ENCODE data around the gene ACAP1.
A peak's percentile ranks its signal among the peaks of the same experiment; 100 is the strongest.

The ACAP1 gene

DNA sequence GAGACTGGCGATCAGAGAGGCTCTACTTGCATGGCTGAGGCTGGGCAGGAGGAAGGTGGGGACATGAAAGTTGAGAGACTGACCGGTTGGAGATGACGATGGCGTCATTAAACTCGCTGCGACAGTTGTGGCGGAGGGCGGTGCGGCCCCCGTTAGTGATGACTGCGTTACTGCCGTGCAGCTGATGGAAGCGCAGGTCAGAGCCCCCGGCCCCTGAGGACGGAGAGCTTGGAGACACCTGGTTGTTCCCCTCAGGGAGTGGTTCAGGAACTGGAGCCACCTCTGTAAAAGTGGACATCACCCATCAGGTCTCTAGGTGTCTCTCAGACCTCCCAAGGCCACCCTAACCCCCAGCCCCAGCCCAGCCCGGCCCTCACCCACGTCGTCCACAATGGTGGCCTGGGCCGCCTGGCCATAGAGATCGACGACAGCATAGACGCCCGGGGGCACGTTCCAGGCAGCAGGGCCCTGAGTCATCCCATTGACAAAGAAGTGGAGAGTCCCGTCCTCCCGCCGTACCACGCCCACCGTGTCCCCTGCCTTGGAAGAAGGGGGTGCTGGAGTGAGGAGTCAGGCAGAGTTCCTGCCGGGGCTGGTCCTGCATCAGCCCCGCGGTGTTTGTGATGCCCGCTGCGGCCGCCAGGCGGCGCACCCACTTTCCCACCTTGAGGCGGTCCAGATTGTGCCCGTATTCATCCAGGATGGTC is 12.4 kb upstream of the ACAP1 start:
- peaks cover 17% of the 10 kb centered on the region for H3K36me3 ChIP-seq (replicated peaks; ENCODE audit: low read depth, low read length)
- H4K20me1 ChIP-seq (ENCODE audit: insufficient read depth, low read length), result no peaks in the 10 kb centered on the region
- H3K4me1 ChIP-seq (ENCODE audit: low read length), result peaks cover 8% of the 10 kb centered on the region

GRCh38 chr17:7324438-7324779 is 11.9 kb upstream of the ACAP1 start:
- peaks cover 17% of the 10 kb centered on the region for H3K36me3 ChIP-seq (replicated peaks; ENCODE audit: low read depth, low read length)
- no peaks in the 10 kb centered on the region for H4K20me1 ChIP-seq (ENCODE audit: insufficient read depth, low read length)
- no peaks in the 10 kb centered on the region for H3K9me3 ChIP-seq (ENCODE audit: insufficient read depth, low read length)
- no peak overlapping the region for H3K4me3 ChIP-seq (ENCODE audit: low read length)
- H3K4me1 ChIP-seq (ENCODE audit: low read length), result peaks cover 8% of the 10 kb centered on the region
- TF ChIP-seq, protein P1, sequence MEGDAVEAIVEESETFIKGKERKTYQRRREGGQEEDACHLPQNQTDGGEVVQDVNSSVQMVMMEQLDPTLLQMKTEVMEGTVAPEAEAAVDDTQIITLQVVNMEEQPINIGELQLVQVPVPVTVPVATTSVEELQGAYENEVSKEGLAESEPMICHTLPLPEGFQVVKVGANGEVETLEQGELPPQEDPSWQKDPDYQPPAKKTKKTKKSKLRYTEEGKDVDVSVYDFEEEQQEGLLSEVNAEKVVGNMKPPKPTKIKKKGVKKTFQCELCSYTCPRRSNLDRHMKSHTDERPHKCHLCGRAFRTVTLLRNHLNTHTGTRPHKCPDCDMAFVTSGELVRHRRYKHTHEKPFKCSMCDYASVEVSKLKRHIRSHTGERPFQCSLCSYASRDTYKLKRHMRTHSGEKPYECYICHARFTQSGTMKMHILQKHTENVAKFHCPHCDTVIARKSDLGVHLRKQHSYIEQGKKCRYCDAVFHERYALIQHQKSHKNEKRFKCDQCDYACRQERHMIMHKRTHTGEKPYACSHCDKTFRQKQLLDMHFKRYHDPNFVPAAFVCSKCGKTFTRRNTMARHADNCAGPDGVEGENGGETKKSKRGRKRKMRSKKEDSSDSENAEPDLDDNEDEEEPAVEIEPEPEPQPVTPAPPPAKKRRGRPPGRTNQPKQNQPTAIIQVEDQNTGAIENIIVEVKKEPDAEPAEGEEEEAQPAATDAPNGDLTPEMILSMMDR (IDR thresholded peaks at IDR 0.05; ENCODE audit: low read depth, low read length), result no peak; the same call in 1 of the 2 replicates
- TF ChIP-seq EZH2phosphoT487 (IDR thresholded peaks at IDR 0.05; ENCODE audit: low read depth), result no peak
- H3K9ac ChIP-seq (ENCODE audit: low read length), result no peak overlapping the region
- peaks cover 16% of the 10 kb centered on the region for H3K79me2 ChIP-seq (ENCODE audit: low read length)
- no peak overlapping the region for H2AFZ ChIP-seq (ENCODE audit: low read depth, low read length)
- no peak overlapping the region for H3K4me2 ChIP-seq (ENCODE audit: low read length)
- no peak overlapping the region for H3K27ac ChIP-seq (ENCODE audit: low read length)
- no peaks in the 10 kb centered on the region for H3K27me3 ChIP-seq (ENCODE audit: low read depth, low read length)

More for the DNA sequence above, 12.4 kb upstream of the ACAP1 start:
- Histone ChIP-seq H3K27me3 (ENCODE audit: low read depth, low read length) (no peaks in the 10 kb centered on the region), H3K9ac (ENCODE audit: low read length) (no peak overlapping the region), H3K4me2 (ENCODE audit: low read length) (no peak overlapping the region), H2AFZ (ENCODE audit: low read depth, low read length) (no peak overlapping the region), H3K79me2 (ENCODE audit: low read length) (peaks cover 15% of the 10 kb centered on the region), H3K9me3 (ENCODE audit: insufficient read depth, low read length) (no peaks in the 10 kb centered on the region), H3K4me3 (ENCODE audit: low read length) (no peak overlapping the region), H3K27ac (ENCODE audit: low read length) (no peak overlapping the region)
- TF ChIP-seq, protein P1 (IDR thresholded peaks at IDR 0.05; ENCODE audit: low read depth, low read length), result peak; percentile 69
- no peak for TF ChIP-seq EZH2phosphoT487 (IDR thresholded peaks at IDR 0.05; ENCODE audit: low read depth)

DNA sequence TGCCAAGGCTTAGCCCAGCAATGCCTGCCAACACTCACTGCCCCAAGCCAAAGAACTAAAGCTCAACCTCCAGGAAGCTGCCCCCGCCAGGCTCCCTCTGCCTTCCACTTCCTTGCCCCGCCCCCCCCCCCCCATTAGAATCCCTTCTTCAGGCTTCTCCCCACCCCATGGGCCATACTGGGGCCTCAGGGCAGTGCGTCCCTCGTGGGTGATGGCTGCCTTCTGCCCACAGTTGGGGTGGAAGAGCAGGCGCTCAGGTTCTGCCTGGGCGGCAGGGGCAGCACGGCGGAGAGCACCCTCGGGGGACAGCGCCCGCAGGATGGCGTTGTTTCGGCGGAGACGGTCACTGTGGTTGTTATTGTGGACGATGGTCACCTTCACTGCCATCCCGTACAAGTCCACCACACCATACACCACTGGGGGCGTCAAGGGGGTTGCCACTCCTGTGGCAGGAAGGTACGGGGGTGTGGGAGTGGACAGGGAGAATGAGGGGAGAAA is 11.2 kb upstream of the ACAP1 start:
- H3K9ac ChIP-seq (ENCODE audit: low read length), result no peak overlapping the region
- H3K36me3 ChIP-seq (replicated peaks; ENCODE audit: low read depth, low read length), result peaks cover 17% of the 10 kb centered on the region
- H3K4me1 ChIP-seq (ENCODE audit: low read length), result peaks cover 8% of the 10 kb centered on the region
- H4K20me1 ChIP-seq (ENCODE audit: insufficient read depth, low read length), result no peaks in the 10 kb centered on the region
- TF ChIP-seq EZH2phosphoT487 (IDR thresholded peaks at IDR 0.05; ENCODE audit: low read depth), result no peak
- TF ChIP-seq, protein P1 (IDR thresholded peaks at IDR 0.05; ENCODE audit: low read depth, low read length), result no peak
- H3K4me2 ChIP-seq (ENCODE audit: low read length), result no peak overlapping the region
- H3K79me2 ChIP-seq (ENCODE audit: low read length), result peaks cover 16% of the 10 kb centered on the region
- no peak overlapping the region for H2AFZ ChIP-seq (ENCODE audit: low read depth, low read length)
- H3K27ac ChIP-seq (ENCODE audit: low read length), result no peak overlapping the region
- no peaks in the 10 kb centered on the region for H3K9me3 ChIP-seq (ENCODE audit: insufficient read depth, low read length)
- no peaks in the 10 kb centered on the region for H3K27me3 ChIP-seq (ENCODE audit: low read depth, low read length)
- no peak overlapping the region for H3K4me3 ChIP-seq (ENCODE audit: low read length)

DNA sequence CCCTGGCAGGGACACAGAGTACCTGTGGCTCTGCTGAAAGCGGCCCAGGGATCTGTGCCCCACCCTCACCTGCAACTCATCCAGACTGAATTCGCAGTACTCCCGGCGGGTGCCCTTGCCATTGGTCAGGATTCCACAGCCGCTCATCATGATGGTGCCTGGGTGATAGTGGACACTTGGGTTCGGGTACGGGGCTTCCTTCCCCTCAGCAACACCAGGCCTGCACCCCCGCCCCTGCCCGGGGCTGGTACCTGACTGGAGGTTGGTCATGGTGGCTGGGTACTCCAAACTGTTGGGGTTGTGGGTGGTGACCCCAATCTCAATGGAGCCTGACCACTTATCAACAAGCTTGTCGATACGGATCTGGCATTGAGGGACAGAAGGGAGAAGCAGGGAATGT is 10.1 kb upstream of the ACAP1 start:
- Histone ChIP-seq H3K4me3 (ENCODE audit: low read length) (no peak overlapping the region), H3K9me3 (ENCODE audit: insufficient read depth, low read length) (no peaks in the 10 kb centered on the region), H3K9ac (ENCODE audit: low read length) (no peak overlapping the region), H3K4me1 (ENCODE audit: low read length) (peaks cover 16% of the 10 kb centered on the region), H3K27ac (ENCODE audit: low read length) (no peak overlapping the region), H2AFZ (ENCODE audit: low read depth, low read length) (no peak overlapping the region), H3K4me2 (ENCODE audit: low read length) (no peak overlapping the region), H3K79me2 (ENCODE audit: low read length) (peaks cover 16% of the 10 kb centered on the region), H4K20me1 (ENCODE audit: insufficient read depth, low read length) (no peaks in the 10 kb centered on the region), H3K27me3 (ENCODE audit: low read depth, low read length) (no peaks in the 10 kb centered on the region), H3K36me3 (replicated peaks; ENCODE audit: low read depth, low read length) (peaks cover 17% of the 10 kb centered on the region)
- TF ChIP-seq EZH2phosphoT487 (IDR thresholded peaks at IDR 0.05; ENCODE audit: low read depth), result no peak
- TF ChIP-seq, protein P1 (IDR thresholded peaks at IDR 0.05; ENCODE audit: low read depth, low read length), result no peak
